Sigmoid colon (tissue), 4 donors: ENCODE results near the gene CNGA2.

Source experiments
- CTCF ChIP-seq, 4 experiments: fragments of 450-650 bp in 3 of 4; fragments of 200-600 bp in 1 of 4; IDR thresholded peaks; one replicate each; pipeline ENCODE4 v1.5.1; 2016 to 2019; ENCODE audit warnings: antibody characterized with exemption in 4 of 4, mild to moderate bottlenecking in 3 of 4, moderate library complexity in 2 of 4
- EP300 ChIP-seq, 4 donors: sonication (generic); formaldehyde crosslinking; IDR thresholded peaks; one replicate each; pipeline ENCODE4 v1.6.1; 2017; ENCODE audit warnings: antibody characterized with exemption in 4 of 4
- POLR2A ChIP-seq, 2 donors: fragments of 450-650 bp; IDR thresholded peaks; one replicate each; pipeline ENCODE4 v1.6.1; 2016; ENCODE audit warnings: antibody characterized with exemption in 2 of 2, mild to moderate bottlenecking in 2 of 2, moderate library complexity in 2 of 2
- POLR2AphosphoS5 ChIP-seq, 4 donors: sonication (generic); formaldehyde crosslinking; IDR thresholded peaks; one replicate each; pipeline ENCODE4 v1.6.1; 2017; ENCODE audit warnings: antibody characterized with exemption in 4 of 4

- TF ChIP-seq CTCF (IDR thresholded peaks at IDR 0.05) (no peak), POLR2AphosphoS5 (IDR thresholded peaks at IDR 0.05) (no peak), POLR2A (IDR thresholded peaks at IDR 0.05) (no peak), EP300 (IDR thresholded peaks at IDR 0.05) (no peak)
Observed at GRCh38 chrX:151703487-151703886, 31.1 kb upstream of the CNGA2 start.
